ENCODE data around the gene SMYD3.

SMYD3 gene

DNA sequence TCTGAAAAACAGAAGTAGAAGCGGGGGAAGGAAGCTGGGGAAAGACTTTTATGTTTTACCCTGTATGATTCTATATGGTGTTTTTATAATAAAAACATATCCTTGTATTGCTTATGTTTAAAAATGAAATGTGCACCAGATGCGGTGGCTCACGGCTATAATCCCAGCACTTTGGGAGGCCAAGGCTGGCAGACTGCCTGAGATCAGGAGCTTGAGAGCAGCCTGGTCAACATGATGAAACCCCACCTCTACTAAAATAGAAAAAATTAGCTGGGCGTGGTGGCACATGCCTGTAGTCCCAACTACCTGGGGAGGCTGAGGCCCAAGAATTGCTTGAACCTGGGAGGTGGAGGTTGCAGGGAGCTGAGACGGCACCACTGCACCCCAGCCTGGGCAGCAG, 155.4 kb downstream of the SMYD3 start:
- TF ChIP-seq, protein P1, sequence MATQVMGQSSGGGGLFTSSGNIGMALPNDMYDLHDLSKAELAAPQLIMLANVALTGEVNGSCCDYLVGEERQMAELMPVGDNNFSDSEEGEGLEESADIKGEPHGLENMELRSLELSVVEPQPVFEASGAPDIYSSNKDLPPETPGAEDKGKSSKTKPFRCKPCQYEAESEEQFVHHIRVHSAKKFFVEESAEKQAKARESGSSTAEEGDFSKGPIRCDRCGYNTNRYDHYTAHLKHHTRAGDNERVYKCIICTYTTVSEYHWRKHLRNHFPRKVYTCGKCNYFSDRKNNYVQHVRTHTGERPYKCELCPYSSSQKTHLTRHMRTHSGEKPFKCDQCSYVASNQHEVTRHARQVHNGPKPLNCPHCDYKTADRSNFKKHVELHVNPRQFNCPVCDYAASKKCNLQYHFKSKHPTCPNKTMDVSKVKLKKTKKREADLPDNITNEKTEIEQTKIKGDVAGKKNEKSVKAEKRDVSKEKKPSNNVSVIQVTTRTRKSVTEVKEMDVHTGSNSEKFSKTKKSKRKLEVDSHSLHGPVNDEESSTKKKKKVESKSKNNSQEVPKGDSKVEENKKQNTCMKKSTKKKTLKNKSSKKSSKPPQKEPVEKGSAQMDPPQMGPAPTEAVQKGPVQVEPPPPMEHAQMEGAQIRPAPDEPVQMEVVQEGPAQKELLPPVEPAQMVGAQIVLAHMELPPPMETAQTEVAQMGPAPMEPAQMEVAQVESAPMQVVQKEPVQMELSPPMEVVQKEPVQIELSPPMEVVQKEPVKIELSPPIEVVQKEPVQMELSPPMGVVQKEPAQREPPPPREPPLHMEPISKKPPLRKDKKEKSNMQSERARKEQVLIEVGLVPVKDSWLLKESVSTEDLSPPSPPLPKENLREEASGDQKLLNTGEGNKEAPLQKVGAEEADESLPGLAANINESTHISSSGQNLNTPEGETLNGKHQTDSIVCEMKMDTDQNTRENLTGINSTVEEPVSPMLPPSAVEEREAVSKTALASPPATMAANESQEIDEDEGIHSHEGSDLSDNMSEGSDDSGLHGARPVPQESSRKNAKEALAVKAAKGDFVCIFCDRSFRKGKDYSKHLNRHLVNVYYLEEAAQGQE (IDR thresholded peaks at IDR 0.05; ENCODE audit: insufficient read depth in 1 of 2, low read depth in 2 of 2, low read length in 2 of 2), result no peak
- TF ChIP-seq TAF1 (IDR thresholded peaks at IDR 0.05; ENCODE audit: borderline replicate concordance, insufficient read depth, low read length) (no peak), FOXP2 (optimal IDR thresholded peaks at IDR 0.05; ENCODE audit: borderline replicate concordance, extremely low read depth, extremely low read length, insufficient read depth) (no peak), POLR2AphosphoS5 (IDR thresholded peaks at IDR 0.05; ENCODE audit: low read depth, low read length) (no peak), SIN3A (IDR thresholded peaks at IDR 0.05; ENCODE audit: borderline replicate concordance, insufficient read depth, low read length) (no peak)

DNA sequence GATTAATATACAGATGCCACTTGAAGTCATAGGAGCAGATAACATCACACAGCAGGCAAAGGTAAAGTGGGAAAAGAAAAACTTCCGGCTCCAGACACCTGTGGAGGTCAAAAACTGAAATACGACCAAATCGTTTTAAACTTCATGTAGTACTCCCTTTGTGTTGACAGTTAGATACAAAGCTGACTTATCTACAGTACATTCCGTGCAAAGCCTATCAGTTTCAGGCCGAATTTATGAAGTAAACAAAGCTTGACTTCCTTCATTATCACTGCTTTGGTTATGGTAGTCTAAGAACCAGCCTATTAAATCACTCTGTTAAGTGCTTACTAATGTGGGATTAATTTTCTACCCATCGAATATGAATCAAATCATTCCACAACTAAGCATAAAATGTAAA, 156.3 kb downstream of the SMYD3 start:
- TF ChIP-seq SIN3A (IDR thresholded peaks at IDR 0.05; ENCODE audit: borderline replicate concordance, insufficient read depth, low read length), result no peak
- TF ChIP-seq TAF1 (IDR thresholded peaks at IDR 0.05; ENCODE audit: borderline replicate concordance, insufficient read depth, low read length), result no peak
- TF ChIP-seq, protein P1 (IDR thresholded peaks at IDR 0.05; ENCODE audit: insufficient read depth in 1 of 2, low read depth in 2 of 2, low read length in 2 of 2), result no peak
- no peak for TF ChIP-seq POLR2AphosphoS5 (IDR thresholded peaks at IDR 0.05; ENCODE audit: low read depth, low read length)
- no peak for TF ChIP-seq FOXP2 (optimal IDR thresholded peaks at IDR 0.05; ENCODE audit: borderline replicate concordance, extremely low read depth, extremely low read length, insufficient read depth)

DNA sequence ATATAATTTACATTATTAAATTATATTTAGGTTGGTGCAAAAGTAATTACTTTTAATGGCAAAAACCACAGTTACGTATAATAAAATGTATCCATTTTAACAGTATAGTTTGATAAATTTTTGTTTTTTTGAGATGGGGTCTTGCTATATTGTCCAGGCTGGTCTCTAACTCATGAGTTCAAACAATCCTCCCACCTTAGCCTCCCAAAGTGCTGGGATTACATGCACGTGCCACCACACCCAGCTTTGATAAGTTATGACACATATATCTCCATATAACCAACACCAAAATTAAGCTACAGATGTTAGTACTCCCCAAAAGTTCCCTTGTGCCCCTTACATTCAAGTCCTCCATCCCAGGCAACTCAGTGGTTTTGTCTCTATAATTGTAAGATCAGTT, 163.1 kb downstream of the SMYD3 start:
- no peak for TF ChIP-seq POLR2AphosphoS5 (IDR thresholded peaks at IDR 0.05; ENCODE audit: low read depth, low read length)

DNA sequence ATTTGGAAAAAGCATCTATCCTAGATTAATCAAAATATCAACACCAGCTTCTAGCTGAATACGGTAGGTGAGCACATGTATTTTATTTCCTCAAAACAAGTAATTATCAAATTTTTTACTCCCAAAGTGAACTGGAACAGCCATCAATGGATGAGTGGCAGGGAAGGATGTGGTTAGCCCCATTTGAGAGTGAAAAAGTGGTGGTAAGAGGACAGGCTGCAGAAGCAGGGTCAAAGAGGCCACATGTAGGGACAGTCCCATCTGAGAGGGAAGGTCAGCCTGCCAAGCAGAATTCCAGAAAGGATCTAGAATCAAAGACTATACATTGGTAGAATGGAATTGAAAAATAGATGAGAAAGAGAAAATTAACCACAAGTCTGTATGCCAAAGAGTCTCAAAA, 163.8 kb downstream of the SMYD3 start:
- TF ChIP-seq, protein P1 (IDR thresholded peaks at IDR 0.05; ENCODE audit: insufficient read depth in 1 of 2, low read depth in 2 of 2, low read length in 2 of 2), result no peak
- no peak for TF ChIP-seq POLR2AphosphoS5 (IDR thresholded peaks at IDR 0.05; ENCODE audit: low read depth, low read length)
- TF ChIP-seq SIN3A (IDR thresholded peaks at IDR 0.05; ENCODE audit: borderline replicate concordance, insufficient read depth, low read length), result no peak
- TF ChIP-seq TAF1 (IDR thresholded peaks at IDR 0.05; ENCODE audit: borderline replicate concordance, insufficient read depth, low read length), result no peak
- no peak for TF ChIP-seq FOXP2 (optimal IDR thresholded peaks at IDR 0.05; ENCODE audit: borderline replicate concordance, extremely low read depth, extremely low read length, insufficient read depth)

DNA sequence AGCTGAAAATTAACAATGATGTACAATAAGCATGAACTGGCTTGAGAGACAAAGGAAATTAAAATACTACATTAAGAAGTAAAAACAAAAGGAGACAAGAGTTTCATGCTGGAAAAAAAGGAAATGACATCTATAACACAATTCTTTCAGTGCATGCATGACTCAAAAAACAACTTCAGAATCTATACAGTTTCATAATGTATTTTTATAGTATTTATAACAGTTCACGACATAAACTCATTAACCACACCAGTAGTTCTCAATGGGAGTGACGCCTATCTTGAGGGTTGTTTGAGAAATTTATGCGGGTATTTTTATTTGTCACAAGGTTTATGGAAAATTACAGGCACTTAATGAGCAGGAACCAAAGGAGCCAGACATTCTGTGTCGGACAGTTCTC, 168.5 kb downstream of the SMYD3 start:
- TF ChIP-seq, protein P1 (IDR thresholded peaks at IDR 0.05; ENCODE audit: insufficient read depth in 1 of 2, low read depth in 2 of 2, low read length in 2 of 2), result no peak
- no peak for TF ChIP-seq POLR2AphosphoS5 (IDR thresholded peaks at IDR 0.05; ENCODE audit: low read depth, low read length)
